WERI-Rb-1 (cell line): Measurements from ENCODE around the gene PACRG.

Experiments used
- DNase-seq: peaks from one replicate; pipeline ENCODE4 v3.0.0-alpha.2; 2020
- H3K27ac ChIP-seq: fragments of 250-450 bp; sonication (Bioruptor Pico); 2 replicates; pipeline ENCODE4 v1.5.1; 2020; ENCODE audit warnings: mild to moderate bottlenecking, moderate library complexity
- H3K27me3 ChIP-seq: fragments of 250-450 bp; sonication (Bioruptor Pico); 2 replicates; pipeline ENCODE4 v1.5.1; 2021; ENCODE audit warnings: mild to moderate bottlenecking, low read depth, moderate library complexity; ENCODE audit not compliant: insufficient read depth, severe bottlenecking
- H3K36me3 ChIP-seq: fragments of 250-450 bp; sonication (Bioruptor Pico); 2 replicates; pipeline ENCODE4 v1.5.1; 2020; ENCODE audit warnings: mild to moderate bottlenecking, moderate library complexity
- H3K4me3 ChIP-seq: 2 replicates; pipeline ENCODE4 v1.5.1; 2011; ENCODE audit warnings: low read depth, mild to moderate bottlenecking, control low read depth, low read length
- H3K9me3 ChIP-seq: fragments of 250-450 bp; sonication (Bioruptor Pico); 2 replicates; pipeline ENCODE4 v1.5.1; 2021; ENCODE audit warnings: mild to moderate bottlenecking, moderate library complexity; ENCODE audit not compliant: severe bottlenecking
- CTCF ChIP-seq: IDR thresholded peaks from 2 replicates; pipeline ENCODE4 v1.5.1; 2011; ENCODE audit warnings: low read depth, mild to moderate bottlenecking, control low read depth, inconsistent platforms, low read length

PACRG gene

GRCh38 chr6:163181666-163182180 lies 453.9 kb downstream of the PACRG start:
- Histone ChIP-seq H3K27ac (no peak overlapping the region), H3K4me3 (no peak overlapping the region), H3K36me3 (no peaks in the 10 kb centered on the region), H3K9me3 (no peaks in the 10 kb centered on the region), H3K27me3 (no peaks in the 10 kb centered on the region)
- no peak for TF ChIP-seq CTCF
- DNase-seq: no peak

- TF ChIP-seq CTCF: no peak
- Histone ChIP-seq H3K9me3 (no peaks in the 10 kb centered on the region), H3K27me3 (no peaks in the 10 kb centered on the region), H3K27ac (no peak overlapping the region), H3K36me3 (no peaks in the 10 kb centered on the region), H3K4me3 (no peak overlapping the region)
- no peak for DNase-seq
Observed at GRCh38 chr6:163182696-163183095, 454.9 kb downstream of the PACRG start.

- no peak overlapping the region for H3K4me3 ChIP-seq
- H3K27ac ChIP-seq: no peak overlapping the region
- H3K36me3 ChIP-seq: no peaks in the 10 kb centered on the region
- no peak for DNase-seq
- H3K27me3 ChIP-seq: no peaks in the 10 kb centered on the region
- no peak for TF ChIP-seq CTCF
- H3K9me3 ChIP-seq: no peaks in the 10 kb centered on the region
Observed at GRCh38 chr6:163183806-163184205, 456.0 kb downstream of the PACRG start.

- Histone ChIP-seq H3K4me3 (no peak overlapping the region), H3K36me3 (no peaks in the 10 kb centered on the region), H3K9me3 (no peaks in the 10 kb centered on the region), H3K27me3 (no peaks in the 10 kb centered on the region), H3K27ac (no peak overlapping the region)
- TF ChIP-seq CTCF: no peak
- no peak for DNase-seq
Observed at GRCh38 chr6:163185744-163186143, 458.0 kb downstream of the PACRG start.

- Histone ChIP-seq H3K9me3 (no peaks in the 10 kb centered on the region), H3K27me3 (no peaks in the 10 kb centered on the region), H3K27ac (no peak overlapping the region), H3K4me3 (no peak overlapping the region), H3K36me3 (no peaks in the 10 kb centered on the region)
- DNase-seq: no peak
- TF ChIP-seq CTCF: no peak
Observed at GRCh38 chr6:163186527-163186926, 458.8 kb downstream of the PACRG start.

GRCh38 chr6:163187201-163187600 lies 459.4 kb downstream of the PACRG start:
- H3K27ac ChIP-seq: no peak overlapping the region
- H3K27me3 ChIP-seq: no peaks in the 10 kb centered on the region
- H3K36me3 ChIP-seq: no peaks in the 10 kb centered on the region
- TF ChIP-seq CTCF: no peak
- H3K9me3 ChIP-seq: no peaks in the 10 kb centered on the region
- H3K4me3 ChIP-seq: no peak overlapping the region
- DNase-seq: no peak
